ENCODE results near the gene ACAP2.

The ACAP2 gene

DNA sequence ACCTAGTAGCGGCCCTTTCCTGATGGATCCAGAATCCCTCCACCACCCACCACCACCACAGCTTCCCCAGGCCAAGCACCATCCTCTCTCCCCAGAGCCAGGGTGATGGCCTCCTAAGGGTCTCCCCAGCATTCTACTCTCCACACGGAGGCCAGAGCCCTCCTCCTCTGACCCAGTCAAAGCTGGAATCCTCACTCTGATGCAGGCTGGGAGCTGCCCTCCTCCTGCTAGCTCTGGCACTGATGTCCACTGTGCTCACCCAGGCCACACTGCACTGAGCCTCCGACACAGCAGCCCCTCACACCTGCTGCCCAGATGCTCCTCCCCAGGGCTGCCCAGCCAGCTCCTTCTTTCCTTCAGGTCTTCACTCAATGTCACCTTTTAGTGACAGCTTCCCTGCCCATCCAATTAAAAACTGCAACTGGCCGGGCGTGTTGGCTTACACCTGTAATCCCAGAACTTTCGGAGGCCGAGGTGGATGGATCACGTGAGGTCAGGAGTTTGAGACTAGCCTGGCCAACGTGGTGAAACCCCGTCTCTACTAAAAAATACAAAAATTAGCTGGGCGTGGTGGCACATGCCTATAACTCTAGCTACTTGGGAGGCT lies 192.9 kb downstream of the ACAP2 start:
- TF ChIP-seq, protein P1, sequence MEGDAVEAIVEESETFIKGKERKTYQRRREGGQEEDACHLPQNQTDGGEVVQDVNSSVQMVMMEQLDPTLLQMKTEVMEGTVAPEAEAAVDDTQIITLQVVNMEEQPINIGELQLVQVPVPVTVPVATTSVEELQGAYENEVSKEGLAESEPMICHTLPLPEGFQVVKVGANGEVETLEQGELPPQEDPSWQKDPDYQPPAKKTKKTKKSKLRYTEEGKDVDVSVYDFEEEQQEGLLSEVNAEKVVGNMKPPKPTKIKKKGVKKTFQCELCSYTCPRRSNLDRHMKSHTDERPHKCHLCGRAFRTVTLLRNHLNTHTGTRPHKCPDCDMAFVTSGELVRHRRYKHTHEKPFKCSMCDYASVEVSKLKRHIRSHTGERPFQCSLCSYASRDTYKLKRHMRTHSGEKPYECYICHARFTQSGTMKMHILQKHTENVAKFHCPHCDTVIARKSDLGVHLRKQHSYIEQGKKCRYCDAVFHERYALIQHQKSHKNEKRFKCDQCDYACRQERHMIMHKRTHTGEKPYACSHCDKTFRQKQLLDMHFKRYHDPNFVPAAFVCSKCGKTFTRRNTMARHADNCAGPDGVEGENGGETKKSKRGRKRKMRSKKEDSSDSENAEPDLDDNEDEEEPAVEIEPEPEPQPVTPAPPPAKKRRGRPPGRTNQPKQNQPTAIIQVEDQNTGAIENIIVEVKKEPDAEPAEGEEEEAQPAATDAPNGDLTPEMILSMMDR (IDR thresholded peaks at IDR 0.05), result no peak
- DNase-seq (ENCODE audit: low spot score), result peak; percentile 47
- Histone ChIP-seq H3K27ac (no peak overlapping the region), H3K4me3 (no peak overlapping the region)

DNA sequence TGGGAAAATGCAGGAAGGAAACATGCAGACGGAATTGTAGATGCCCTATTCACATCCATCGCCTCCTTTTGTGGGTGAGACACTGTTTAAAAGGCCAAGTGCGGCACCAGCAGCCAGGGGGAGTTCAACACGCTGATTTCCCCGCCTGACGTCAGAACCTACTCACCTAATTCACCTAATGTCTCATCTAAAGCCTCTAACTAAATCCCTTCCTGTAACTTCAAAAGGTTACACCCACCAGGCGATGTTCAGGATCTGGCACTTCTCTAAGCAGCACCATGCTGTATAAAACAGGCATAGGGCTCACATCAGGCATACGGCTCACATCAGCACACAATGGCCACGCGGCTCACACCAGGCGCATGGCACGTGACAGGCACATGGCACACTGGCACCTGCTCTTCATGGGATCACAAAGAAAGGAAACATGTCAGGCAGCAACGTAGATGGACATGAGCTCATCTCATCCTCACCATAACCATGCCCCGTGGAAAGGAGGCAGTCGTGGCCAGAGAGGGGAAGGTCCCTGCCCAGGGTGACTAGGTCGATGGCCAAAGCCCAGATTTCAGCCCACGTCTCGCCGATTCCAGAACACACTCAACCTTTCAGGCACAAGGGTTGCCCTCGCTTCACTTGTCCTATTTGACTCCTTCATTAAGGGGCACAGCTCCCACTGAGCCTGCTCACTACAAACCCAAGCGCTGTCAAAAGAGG lies 193.6 kb downstream of the ACAP2 start:
- H3K27ac ChIP-seq, result no peak overlapping the region
- no peak overlapping the region for H3K4me3 ChIP-seq
- TF ChIP-seq, protein P1 (IDR thresholded peaks at IDR 0.05), result no peak
- DNase-seq (ENCODE audit: low spot score), result peak; percentile 47

DNA sequence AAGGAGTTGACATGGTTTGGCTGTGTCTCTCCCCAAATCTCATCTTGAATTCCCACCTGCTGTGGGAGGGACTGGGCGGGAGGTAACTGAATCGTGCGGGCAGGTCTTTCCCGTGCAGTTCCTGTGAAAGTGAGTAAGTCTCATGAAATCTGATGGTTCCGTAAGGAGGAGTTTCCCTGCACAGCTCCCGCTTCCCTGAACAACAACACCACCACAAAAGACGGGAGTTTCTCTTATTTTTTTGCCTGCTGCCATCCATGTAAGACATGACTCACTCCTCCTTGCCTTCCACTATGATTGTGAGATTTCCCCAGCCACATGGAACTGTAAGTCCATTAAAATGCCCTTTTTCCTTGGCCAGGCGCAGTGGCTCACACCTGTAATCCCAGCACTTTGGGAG lies 194.5 kb downstream of the ACAP2 start:
- Histone ChIP-seq H3K27ac (no peak overlapping the region), H3K4me3 (no peak overlapping the region)
- TF ChIP-seq, protein P1 (IDR thresholded peaks at IDR 0.05), result no peak
- peak; percentile 17 for DNase-seq (ENCODE audit: low spot score)

DNA sequence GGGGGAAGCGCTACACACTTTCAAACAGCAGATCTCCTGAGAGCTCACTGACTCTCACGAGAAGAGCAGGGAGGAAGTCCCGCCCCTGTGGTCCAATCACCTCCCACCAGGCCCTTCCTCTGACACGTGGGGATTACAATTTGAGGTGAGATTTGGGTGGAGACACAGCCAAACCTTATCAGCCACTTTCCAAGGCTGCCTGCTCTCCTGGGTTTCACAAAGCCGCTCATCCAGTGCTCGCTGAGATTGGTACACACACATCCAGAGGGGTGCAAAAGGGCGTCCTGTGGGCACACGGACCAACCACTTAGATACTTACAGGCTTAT lies 195.0 kb downstream of the ACAP2 start:
- Histone ChIP-seq H3K27ac (no peak overlapping the region), H3K4me3 (no peak overlapping the region)
- peak; percentile 46 for DNase-seq (ENCODE audit: low spot score)
- TF ChIP-seq, protein P1 (IDR thresholded peaks at IDR 0.05), result no peak

DNA sequence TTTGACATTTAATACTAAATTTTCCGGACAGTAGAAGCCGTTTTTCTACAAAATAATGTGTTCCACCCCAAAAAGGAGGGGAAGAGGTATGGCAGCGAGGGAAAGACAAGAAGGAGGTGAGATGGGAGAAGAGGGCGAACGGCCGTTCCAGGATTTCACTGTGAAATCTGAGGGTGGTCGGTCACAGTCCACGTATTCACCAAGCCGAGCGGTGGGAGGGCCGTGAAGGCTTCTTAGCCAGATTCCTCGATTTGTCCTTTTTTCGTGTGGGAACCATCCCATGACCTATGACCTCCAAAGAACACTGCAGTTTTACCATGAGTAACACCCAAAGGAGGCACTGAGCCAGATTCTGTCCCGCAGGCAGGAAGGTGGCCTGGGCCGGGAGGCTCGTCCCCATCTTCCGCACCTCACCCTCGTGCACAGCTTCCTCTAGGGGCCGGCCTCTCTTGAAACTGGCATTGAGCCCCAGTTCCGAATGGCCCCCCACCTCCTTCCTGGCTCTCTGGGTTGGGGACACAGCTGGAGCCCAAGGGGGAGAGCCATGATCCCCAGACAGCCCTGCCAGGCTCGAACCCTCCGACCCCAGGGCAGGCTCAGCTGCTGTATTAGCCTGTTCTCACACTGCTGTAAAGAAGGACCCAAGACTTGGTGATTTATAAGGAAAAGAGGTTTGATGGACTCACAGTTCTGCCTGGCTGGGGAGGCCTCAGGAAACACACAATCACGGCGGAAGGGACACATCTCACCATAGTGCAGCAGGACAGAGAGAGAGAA lies 195.5 kb downstream of the ACAP2 start:
- peak; percentile 65 for DNase-seq (ENCODE audit: low spot score)
- TF ChIP-seq, protein P1 (IDR thresholded peaks at IDR 0.05), result no peak
- Histone ChIP-seq H3K4me3 (no peak overlapping the region), H3K27ac (no peak overlapping the region)

DNA sequence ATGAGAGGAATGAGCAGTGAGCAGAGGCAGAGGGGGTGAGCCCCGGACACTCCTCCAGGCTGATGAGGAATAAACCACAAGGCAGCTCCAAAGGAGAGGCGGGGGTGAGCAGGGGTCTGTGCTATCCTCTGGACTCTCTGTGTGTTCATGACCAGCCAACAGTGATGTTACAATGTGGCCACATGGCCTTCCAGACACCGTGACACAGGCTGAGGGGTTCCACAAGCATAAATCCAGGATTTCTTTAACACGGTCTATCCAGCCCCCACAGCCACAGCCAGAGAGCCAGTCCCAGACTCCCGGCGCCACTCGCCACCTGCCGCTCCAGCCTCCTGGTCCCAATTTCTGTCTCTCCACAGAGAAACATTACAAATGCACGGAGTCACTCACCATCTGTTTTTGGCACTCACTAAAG lies 196.2 kb downstream of the ACAP2 start:
- TF ChIP-seq, protein P1 (IDR thresholded peaks at IDR 0.05), result no peak
- Histone ChIP-seq H3K27ac (no peak overlapping the region), H3K4me3 (no peak overlapping the region)
- peak; percentile 40 for DNase-seq (ENCODE audit: low spot score)

Data from coronary artery (tissue), 2 donors.